Hepatocyte (in vitro differentiated cells): Measurements from ENCODE around the gene COPS6. TPM values are rescaled to one million over a fixed set of nuclear protein-coding genes. Genes with fewer than 3 reads are reported as not detected.
A peak's percentile ranks its signal among the peaks of the same experiment; 100 is the strongest.

ENCODE experiments used
- DNase-seq: peaks from one replicate; pipeline ENCODE4 v3.0.0-alpha.2; 2016; ENCODE audit warnings: low spot score
- H2AFZ ChIP-seq: fragments of 200-600 bp; sonication (generic); 2 replicates; pipeline ENCODE4 v1.6.0; 2016; ENCODE audit warnings: antibody characterized with exemption, mild to moderate bottlenecking
- H3K27ac ChIP-seq: fragments of 200-600 bp; sonication (generic); 2 replicates; pipeline ENCODE4 v1.5.1; 2016; ENCODE audit warnings: mild to moderate bottlenecking
- H3K27me3 ChIP-seq: fragments of 200-600 bp; sonication (generic); 2 replicates; pipeline ENCODE4 v1.6.1; 2016
- H3K36me3 ChIP-seq: fragments of 200-600 bp; sonication (generic); replicated peaks from 2 replicates; pipeline ENCODE4 v1.5.1; 2016; ENCODE audit warnings: low read depth; ENCODE audit not compliant: insufficient read depth
- H3K4me1 ChIP-seq: fragments of 200-600 bp; sonication (generic); 2 replicates; pipeline ENCODE4 v1.5.1; 2016; ENCODE audit warnings: mild to moderate bottlenecking, moderate library complexity; ENCODE audit not compliant: insufficient read depth
- H3K4me2 ChIP-seq: fragments of 200-600 bp; sonication (generic); 2 replicates; pipeline ENCODE4 v1.6.0; 2016
- H3K4me3 ChIP-seq: fragments of 200-600 bp; sonication (generic); 2 replicates; pipeline ENCODE4 v1.5.1; 2016; ENCODE audit warnings: mild to moderate bottlenecking
- H3K79me2 ChIP-seq: fragments of 200-600 bp; sonication (generic); 2 replicates; pipeline ENCODE4 v1.6.0; 2017; ENCODE audit warnings: mild to moderate bottlenecking
- H3K9me2 ChIP-seq: fragments of 200-600 bp; sonication (generic); replicated peaks from 2 replicates; pipeline ENCODE4 v1.6.0; 2017; ENCODE audit warnings: mild to moderate bottlenecking; ENCODE audit not compliant: insufficient read depth
- H3K9me3 ChIP-seq: fragments of 200-600 bp; sonication (generic); 2 replicates; pipeline ENCODE4 v1.5.1; 2016; ENCODE audit warnings: low read depth, mild to moderate bottlenecking
- H4K20me1 ChIP-seq: fragments of 200-600 bp; sonication (generic); 2 replicates; pipeline ENCODE4 v1.6.0; 2016; ENCODE audit warnings: mild to moderate bottlenecking; ENCODE audit not compliant: insufficient read depth, poor library complexity, severe bottlenecking
- CTCF ChIP-seq: fragments of 200-600 bp; sonication (generic); IDR thresholded peaks from 2 replicates; pipeline ENCODE4 v1.5.1; 2016; ENCODE audit warnings: antibody characterized with exemption, mild to moderate bottlenecking; ENCODE audit not compliant: poor library complexity
- EZH2 ChIP-seq: fragments of 200-600 bp; sonication (generic); IDR thresholded peaks from 2 replicates; pipeline ENCODE4 v1.6.1; 2016; ENCODE audit warnings: antibody characterized with exemption, mild to moderate bottlenecking, borderline replicate concordance
- EZH2phosphoT487 ChIP-seq: fragments of 200-600 bp; sonication (generic); IDR thresholded peaks from one replicate; pipeline ENCODE4 v1.6.1; 2018; ENCODE audit warnings: antibody characterized with exemption, mild to moderate bottlenecking, low read depth, moderate library complexity; ENCODE audit not compliant: unreplicated experiment, severe bottlenecking
- WGBS: methylation state at CpG from one replicate; pipeline ENCODE4 v1.1.6; 2016; ENCODE audit warnings: low lambda C conversion rate; ENCODE audit errors: missing lambda C conversion rate; 5-methylcytosine and 5-hydroxymethylcytosine counted together
- polyA plus RNA-seq: library from polyadenylated mRNA; unstranded; fragments of >200 nt; fragmentation: Nextera tagmentation; extraction: Ambion mirVana; gene quantifications from 2 replicates; pipeline ENCODE4 v1.2.1, GENCODE V29; 2016
- total RNA-seq: library from RNA; depleted of rRNA; stranded (reverse); fragments of >200 nt; gene quantifications from 2 replicates; pipeline ENCODE4 v1.2.3, GENCODE V29; 2014

The COPS6 gene
- total and polyA plus RNA-seq, 2 experiments from 2014 or later = 41.9 to 163 TPM

- Histone ChIP-seq H2AFZ (no peak overlapping the region), H3K36me3 (no peaks in the 10 kb centered on the region), H3K4me2 (no peak overlapping the region), H3K9me3 (no peaks in the 10 kb centered on the region), H3K27me3 (no peaks in the 10 kb centered on the region), H3K4me3 (no peak overlapping the region), H4K20me1 (no peaks in the 10 kb centered on the region), H3K27ac (no peak overlapping the region), H3K79me2 (no peaks in the 10 kb centered on the region), H3K4me1 (peaks cover 7% of the 10 kb centered on the region), H3K9me2 (no peaks in the 10 kb centered on the region)
- no peak for TF ChIP-seq EZH2phosphoT487
- no peak for TF ChIP-seq CTCF
- no peak for TF ChIP-seq EZH2
- DNase-seq = no peak
- 74% methylated on average over 7 of the region's 7 CpGs for WGBS
Measured at GRCh38 chr7:100132126-100132525, 43.4 kb downstream of the COPS6 start.

- Histone ChIP-seq H3K36me3 (no peaks in the 10 kb centered on the region), H2AFZ (no peak overlapping the region), H3K4me1 (peaks cover 7% of the 10 kb centered on the region), H3K27ac (no peak overlapping the region), H3K9me2 (no peaks in the 10 kb centered on the region), H4K20me1 (no peaks in the 10 kb centered on the region), H3K4me2 (no peak overlapping the region), H3K9me3 (no peaks in the 10 kb centered on the region), H3K27me3 (no peaks in the 10 kb centered on the region), H3K4me3 (no peak overlapping the region), H3K79me2 (no peaks in the 10 kb centered on the region)
- peak; percentile 81 for DNase-seq
- TF ChIP-seq CTCF (peak; percentile 81), EZH2 (no peak)
- WGBS = 18% methylated on average over 3 of the region's 3 CpGs
Measured at GRCh38 chr7:100132697-100133151, 44.0 kb downstream of the COPS6 start.

- H3K27ac ChIP-seq = no peak overlapping the region
Measured at GRCh38 chr7:100137851-100138760, 49.3 kb downstream of the COPS6 start.

More at GRCh38 chr7:100137851-100138760, 49.3 kb downstream of the COPS6 start:
- Histone ChIP-seq H3K9me3 (no peaks in the 10 kb centered on the region), H3K9me2 (no peaks in the 10 kb centered on the region), H3K4me1 (no peaks in the 10 kb centered on the region), H3K36me3 (no peaks in the 10 kb centered on the region), H4K20me1 (no peaks in the 10 kb centered on the region), H2AFZ (no peak overlapping the region), H3K79me2 (no peaks in the 10 kb centered on the region), H3K27me3 (no peaks in the 10 kb centered on the region), H3K4me3 (no peak overlapping the region), H3K4me2 (no peak overlapping the region)
- WGBS = 91% methylated on average over 13 of the region's 13 CpGs
- TF ChIP-seq EZH2 = no peak
- no peak for TF ChIP-seq EZH2phosphoT487
- TF ChIP-seq CTCF = no peak
- DNase-seq = no peak
